A549 treated with Hydrocortisone at 1 μM for 4 hours (cell line): ENCODE measurements around the gene PHGDH. TPM values are rescaled to one million over a fixed set of nuclear protein-coding genes. Genes with fewer than 3 reads are reported as not detected.

Source experiments
- total RNA-seq: library from RNA; stranded (reverse); fragments of 200-300 nt; extraction: Qiagen RNA extraction; gene quantifications from 5 replicates; pipeline ENCODE4 v1.2.3, GENCODE V29; 2022

The PHGDH gene
- total RNA-seq: 72.4 to 86.0 TPM (median 80.2 TPM) in 5 replicates

DNA sequence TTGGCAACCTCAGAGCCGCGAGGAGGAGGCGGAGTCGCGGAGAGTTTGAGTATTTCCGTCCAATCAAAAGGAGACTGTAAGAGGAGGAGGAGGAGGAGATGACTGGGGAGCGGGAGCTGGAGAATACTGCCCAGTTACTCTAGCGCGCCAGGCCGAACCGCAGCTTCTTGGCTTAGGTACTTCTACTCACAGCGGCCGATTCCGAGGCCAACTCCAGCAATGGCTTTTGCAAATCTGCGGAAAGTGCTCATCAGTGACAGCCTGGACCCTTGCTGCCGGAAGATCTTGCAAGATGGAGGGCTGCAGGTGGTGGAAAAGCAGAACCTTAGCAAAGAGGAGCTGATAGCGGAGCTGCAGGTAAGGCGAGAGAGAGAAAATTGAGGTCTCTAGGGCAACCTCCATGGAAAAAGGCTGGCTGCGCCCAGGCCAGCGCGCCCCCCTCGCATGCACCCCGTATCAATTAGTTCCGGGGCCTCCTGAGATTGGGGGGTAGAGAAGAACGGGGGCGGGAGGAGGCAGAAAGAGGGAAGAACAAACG, at the start of gene PHGDH:
TSS of gene PHGDH (plus strand) at position 131 of the 538 bp plus-strand sequence. CDS start at position 220, 89 bp downstream.

DNA sequence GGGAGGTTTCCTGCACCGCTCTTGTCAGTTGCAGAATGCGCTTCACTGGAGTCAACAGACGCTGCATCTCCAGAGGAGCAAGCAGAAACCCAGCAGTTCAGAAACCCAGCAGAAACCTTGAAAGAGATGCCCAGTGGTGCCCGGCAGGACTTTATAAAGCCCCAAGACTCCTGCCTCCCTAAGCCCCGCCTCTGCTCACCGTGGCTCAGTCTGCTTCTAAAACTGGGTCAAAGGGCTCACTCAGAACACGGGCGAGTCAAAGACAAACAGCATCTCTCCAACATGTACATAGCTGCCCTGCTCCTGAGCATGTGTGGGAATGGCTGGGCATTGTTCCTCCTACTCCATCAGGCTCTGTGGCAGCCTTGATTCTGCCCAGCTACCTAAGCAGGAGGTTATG, 57.0 kb downstream of the PHGDH start, which contains the start of gene HMGCS2:
TSS of gene HMGCS2 (minus strand) at position 128 of the 400 bp plus-strand sequence. CDS start at position 67, 61 bp downstream.

Other genes with a start within 250 kb of the PHGDH start
- gene HSD3B1, start 204.7 kb upstream of the PHGDH start, total RNA-seq: not detected in 5 replicates
- 1.5 to 1.6 TPM (median 1.5 TPM) in 5 replicates for gene ZNF697, start 63.7 kb upstream of the PHGDH start, total RNA-seq
- gene HMGCS2, start 57.0 kb downstream of the PHGDH start, total RNA-seq: not detected in 5 replicates
- gene REG4, start 99.5 kb downstream of the PHGDH start, total RNA-seq: not detected in 5 replicates
- not detected in 5 replicates for gene ADAM30, start 184.6 kb downstream of the PHGDH start, total RNA-seq